HG03565 (cell line): Measurements from ENCODE around the gene SERINC4.

Experiments
- ATAC-seq: cut with Tn5 transposase; IDR thresholded peaks from one replicate; pipeline ENCODE4 v1.9.1; 2021; ENCODE audit warnings: mild to moderate bottlenecking, moderate library complexity; ENCODE audit not compliant: unreplicated experiment

SERINC4 gene

GRCh38 chr15:43799209-43799944 lies 643 bp downstream of the SERINC4 start:
- no peak for ATAC-seq

- no peak for ATAC-seq
Measured at GRCh38 chr15:43796566-43796965, 3.5 kb downstream of the SERINC4 start.

- ATAC-seq = no peak
Measured at GRCh38 chr15:43795997-43796396, 4.0 kb downstream of the SERINC4 start.

GRCh38 chr15:43795197-43795596 lies 4.8 kb downstream of the SERINC4 start:
- no peak for ATAC-seq

- ATAC-seq = no peak
Measured at GRCh38 chr15:43794269-43795037, 5.6 kb downstream of the SERINC4 start.

GRCh38 chr15:43793647-43794046 lies 6.4 kb downstream of the SERINC4 start:
- ATAC-seq = no peak

- no peak for ATAC-seq
Measured at GRCh38 chr15:43792761-43793476, 7.1 kb downstream of the SERINC4 start.

GRCh38 chr15:43791993-43792760 lies 7.8 kb downstream of the SERINC4 start, which contains the start of gene SERF2:
TSS of gene SERF2 (plus strand) at chr15:43792320. CDS start at chr15:43792377, 57 bp downstream.
- ATAC-seq = peak; percentile 81

GRCh38 chr15:43789409-43789808 lies 10.6 kb downstream of the SERINC4 start:
- ATAC-seq = no peak

- ATAC-seq = no peak
Measured at GRCh38 chr15:43779016-43779415, 21.0 kb downstream of the SERINC4 start.

GRCh38 chr15:43777267-43777914 lies 22.6 kb downstream of the SERINC4 start:
- ATAC-seq = peak; percentile 33

GRCh38 chr15:43776718-43777266 lies 23.2 kb downstream of the SERINC4 start, which contains the start of gene ELL3:
TSS of gene ELL3 (minus strand) at chr15:43776966. CDS start at chr15:43776901, 65 bp downstream.
- peak; percentile 17 for ATAC-seq

- ATAC-seq = peak; percentile 45
Measured at GRCh38 chr15:43776101-43776717, 23.8 kb downstream of the SERINC4 start.

- ATAC-seq = no peak
Measured at GRCh38 chr15:43775411-43775965, 24.5 kb downstream of the SERINC4 start.

GRCh38 chr15:43774062-43774461 lies 26.0 kb downstream of the SERINC4 start:
- ATAC-seq = no peak

GRCh38 chr15:43772624-43773023 lies 27.4 kb downstream of the SERINC4 start:
- no peak for ATAC-seq

GRCh38 chr15:43771816-43772215 lies 28.2 kb downstream of the SERINC4 start:
- no peak for ATAC-seq

GRCh38 chr15:43769584-43770228 lies 30.3 kb downstream of the SERINC4 start:
- no peak for ATAC-seq
